ENCODE results near the gene NRAP.
"Not testable (repeated sequence)": the region's sequence is repeated elsewhere in the genome, so short reads cannot be mapped to it uniquely, and the experiment has no call there.

The NRAP gene

DNA sequence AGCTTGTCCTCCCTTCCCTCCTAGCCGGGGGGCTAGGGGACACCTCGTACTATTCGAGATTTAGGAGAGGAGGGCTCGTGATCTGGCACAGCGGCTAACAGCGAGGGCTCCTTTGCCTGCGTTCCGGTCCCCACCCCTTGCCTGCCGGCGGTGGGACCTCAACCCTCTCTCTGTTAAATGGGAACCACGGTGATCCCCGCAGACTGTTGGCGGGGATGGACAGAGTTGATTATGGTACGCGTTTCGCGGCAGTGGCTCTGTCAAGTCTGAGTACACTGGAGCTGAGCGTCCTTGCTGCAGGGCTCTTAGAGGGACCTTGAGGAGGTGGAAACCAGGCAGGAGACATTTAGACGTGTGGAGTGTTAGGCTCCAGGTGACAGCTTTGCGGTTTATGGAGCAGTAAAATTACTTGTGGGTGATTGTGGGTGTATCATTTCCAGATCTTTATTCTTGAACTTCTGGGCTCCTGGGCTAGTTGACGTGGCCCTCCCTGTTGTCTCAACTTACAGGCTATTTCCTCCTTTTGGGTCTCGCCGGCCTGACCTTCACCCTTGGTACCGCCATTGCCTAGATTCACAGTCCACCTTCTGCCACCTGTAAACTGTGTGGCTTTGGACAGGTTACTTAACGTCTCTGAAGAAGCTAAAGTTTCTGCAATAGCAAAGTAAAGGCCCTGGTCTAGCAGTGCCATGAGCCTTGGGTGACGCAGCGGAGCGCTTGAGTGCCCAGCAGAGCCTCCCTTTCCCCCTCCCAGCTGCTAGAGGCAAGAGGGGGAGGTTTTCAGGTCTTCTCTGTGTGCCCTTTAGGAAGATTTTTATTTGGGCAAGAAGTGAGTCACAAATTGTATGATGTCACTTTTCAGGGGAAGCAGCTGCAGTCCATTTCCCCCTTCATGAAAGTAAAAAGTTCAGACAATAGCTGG is 16.6 kb upstream of the NRAP start:
- DNase-seq (ENCODE audit: low read depth) = peak; percentile 17

DNA sequence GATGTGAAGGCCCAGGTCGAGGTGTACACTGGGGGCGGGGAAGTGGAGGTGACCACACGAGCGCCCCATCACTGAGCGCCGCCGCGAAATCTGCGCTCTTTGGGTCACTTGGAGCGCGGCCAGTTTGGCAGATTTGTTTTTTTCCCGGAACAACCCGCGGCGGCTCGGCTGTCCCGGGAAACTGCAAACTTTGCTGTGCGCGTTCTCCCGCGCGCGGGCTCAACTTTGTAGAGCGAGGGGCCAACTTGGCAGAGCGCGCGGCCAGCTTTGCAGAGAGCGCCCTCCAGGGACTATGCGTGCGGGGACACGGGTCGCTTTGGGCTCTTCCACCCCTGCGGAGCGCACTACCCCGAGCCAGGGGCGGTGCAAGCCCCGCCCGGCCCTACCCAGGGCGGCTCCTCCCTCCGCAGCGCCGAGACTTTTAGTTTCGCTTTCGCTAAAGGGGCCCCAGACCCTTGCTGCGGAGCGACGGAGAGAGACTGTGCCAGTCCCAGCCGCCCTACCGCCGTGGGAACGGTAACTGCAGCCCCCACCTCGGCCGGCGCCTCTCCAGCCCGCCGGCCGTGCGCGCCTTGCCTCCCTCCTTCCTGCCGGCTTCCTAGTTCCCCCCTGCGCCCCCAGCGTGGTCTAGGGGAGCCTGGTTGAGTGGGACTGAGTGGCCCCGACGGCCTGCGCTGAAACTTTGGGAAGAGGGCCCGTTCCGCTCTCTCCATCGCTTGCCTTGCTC is 15.8 kb upstream of the NRAP start, which contains the start of gene CASP7:
CASP7 (plus strand) TSS at position 450 of the 727 bp plus-strand sequence. CDS start 17,582 bp downstream, outside the sequence.
- peak; percentile 47 for DNase-seq (ENCODE audit: low read depth)

DNA sequence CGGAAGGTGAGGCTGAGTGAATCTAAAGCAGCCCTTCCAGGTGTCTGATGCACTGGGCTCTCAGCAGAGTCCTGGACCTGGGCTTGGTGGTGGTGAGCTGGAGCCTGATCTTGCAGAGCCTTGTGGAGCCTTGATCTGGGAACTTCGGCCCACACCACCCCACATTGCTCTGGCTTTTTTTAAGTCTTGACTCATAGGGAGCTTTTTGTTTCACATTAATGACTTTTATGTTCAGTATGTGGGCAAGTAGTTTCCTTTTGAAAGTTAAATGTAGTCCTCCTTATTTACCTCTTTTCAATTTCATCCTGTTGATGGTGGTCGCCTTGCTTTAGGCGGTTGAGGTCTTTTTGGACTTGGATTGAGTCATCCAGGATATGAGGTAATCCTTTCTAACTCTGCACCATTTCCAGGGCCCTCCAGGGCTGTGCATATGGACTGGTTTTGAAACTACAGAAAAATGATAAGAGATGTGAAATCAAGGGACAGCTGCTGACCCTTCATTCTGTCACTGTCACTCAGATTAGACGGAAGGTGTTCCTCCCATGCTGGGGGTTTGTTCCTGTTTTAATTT is 2.9 kb upstream of the NRAP start:
- no peak for DNase-seq (ENCODE audit: low read depth)

DNA sequence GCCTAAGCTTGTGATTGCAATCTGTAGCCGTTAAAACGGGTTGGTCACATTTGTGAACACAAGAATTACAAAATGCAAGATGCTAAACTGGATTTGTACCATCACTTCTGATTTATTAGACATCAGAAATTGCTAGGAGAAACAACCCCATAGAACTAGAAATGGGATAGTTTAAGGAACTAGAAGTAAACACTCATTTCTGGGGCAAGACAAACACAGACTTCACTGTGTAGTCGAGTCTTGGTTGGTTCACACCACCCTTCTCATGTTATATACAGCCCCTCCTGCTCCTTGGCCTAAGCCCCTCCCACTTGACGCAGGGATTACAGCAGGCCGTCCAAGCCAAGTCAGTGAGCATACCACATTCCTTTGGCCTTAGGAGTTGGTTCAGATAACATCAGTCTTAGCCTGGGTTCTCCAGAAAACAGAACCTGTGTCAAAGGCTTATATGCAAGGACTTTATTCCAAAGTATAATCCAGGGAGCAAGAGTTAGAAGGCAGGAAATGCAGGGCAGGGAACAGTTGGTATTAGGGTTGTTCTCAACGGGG is 2.0 kb upstream of the NRAP start:
- peak; percentile 37 for DNase-seq (ENCODE audit: low read depth)

DNA sequence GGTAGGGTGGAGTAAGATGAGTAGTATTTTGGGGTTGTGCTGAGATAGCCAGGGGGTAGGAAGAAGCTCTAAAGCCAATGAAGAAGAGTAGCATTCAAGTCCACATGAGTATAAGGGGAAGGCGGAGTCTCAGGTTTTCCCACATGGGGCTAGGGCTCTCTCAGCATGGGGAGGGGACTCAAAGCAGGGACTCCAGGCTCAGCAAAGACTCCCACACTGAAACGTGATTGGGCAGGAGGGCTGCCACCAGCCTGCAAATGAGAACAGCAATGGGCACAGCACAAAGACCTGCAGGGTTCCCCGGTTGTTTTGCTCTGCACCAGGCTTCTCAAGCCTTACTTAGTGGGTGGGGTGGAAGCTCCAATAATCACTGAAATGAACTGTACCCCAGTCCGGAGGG is 1.5 kb upstream of the NRAP start:
- DNase-seq (ENCODE audit: low read depth) = no peak

DNA sequence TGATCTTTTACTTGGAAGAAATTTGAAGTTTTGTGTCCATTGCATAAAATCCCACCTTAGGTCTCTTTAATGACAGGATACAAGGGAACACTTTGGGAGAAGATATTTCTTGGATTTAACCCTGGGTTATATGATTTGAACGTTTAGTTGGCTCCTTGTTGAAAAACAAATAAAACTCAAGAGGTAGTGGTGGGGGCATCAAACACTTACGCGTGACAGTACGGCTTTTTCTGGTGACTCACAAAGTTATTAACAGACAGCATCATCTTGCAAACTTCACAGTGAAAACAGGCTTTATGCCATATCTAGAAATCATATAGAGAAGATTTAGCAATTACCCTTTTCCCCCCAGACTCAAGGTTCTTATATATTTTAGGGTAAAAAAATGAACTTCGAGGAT is 699 bp downstream of the NRAP start:
- DNase-seq (ENCODE audit: low read depth) = no peak

DNA sequence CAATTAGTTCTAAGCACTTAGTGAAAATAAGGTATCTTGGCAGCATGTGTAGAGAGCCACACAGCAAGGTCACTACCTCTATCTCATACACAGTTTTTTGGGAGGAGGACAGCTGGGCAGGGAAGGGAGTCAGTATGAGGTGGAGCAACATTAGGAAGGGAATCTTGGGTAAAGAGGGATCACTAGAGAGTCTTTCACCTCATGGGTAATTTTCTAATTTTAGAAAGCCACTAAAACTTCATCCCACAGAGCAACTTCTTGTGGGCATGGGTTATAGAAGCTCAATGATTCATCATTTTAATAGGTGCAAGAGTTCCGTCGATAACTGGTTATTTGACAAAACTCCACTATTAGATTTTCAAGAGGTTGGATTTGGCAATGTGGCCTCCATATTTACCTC is 2.5 kb downstream of the NRAP start:
- no peak for DNase-seq (ENCODE audit: low read depth)

DNA sequence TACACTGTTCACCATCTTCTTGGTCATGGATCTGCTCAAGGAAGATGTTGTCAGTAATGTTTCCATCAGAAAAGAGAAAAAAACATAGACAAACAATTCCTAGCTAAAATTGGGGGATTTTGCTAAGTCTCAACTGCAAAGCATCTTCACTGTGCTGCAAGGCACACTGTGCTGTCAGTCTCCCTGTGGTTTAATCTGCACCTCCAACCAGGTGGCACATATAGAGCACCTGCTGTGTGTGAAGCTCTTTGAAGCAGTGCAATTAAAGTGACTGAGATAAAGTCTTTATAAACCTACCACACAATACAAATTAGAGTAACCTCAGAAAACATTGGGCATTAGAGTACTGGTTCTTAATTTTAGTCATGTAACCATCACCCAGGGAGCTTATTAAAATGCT is 6.3 kb downstream of the NRAP start:
- DNase-seq (ENCODE audit: low read depth) = no peak

DNA sequence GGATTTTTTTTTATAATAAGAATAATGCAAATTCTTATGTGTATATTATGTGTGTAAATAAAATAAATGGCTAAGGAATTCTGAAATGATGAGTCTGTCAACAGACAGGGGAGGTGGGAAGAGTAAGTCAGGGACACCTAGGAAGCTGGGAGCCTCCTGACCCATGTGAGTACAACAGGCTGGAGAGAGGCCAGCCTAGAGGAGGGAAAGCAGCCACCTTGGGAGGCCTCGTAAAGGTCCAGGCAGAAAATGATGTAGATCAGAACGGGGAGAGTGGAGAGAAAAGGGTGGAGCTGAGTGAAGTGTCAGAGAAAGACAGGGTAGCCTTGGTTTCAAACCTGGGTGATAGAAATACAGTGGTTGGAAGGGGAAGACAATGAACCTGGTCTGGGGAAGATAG is 6.9 kb downstream of the NRAP start:
- no peak for DNase-seq (ENCODE audit: low read depth)

DNA sequence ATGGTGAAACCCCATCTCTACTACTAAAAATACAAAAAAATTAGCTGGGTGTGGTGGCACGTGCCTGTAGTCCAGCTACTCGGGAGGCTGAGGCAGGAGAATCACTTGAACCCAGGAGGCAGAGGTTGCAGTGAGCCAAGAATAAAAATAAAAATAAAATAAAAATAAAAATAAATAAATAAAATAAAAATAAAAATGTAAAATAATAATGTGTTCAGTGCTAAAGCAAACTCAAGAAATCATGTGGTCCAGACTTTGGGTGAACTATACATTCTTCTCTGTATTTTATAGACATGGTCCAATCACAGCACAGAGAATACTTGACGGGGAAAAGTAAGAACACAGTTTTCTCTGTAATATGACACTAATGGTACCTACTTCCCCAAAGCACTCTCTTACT is 11.4 kb downstream of the NRAP start:
- not testable (repeated sequence) for DNase-seq (ENCODE audit: low read depth)

DNA sequence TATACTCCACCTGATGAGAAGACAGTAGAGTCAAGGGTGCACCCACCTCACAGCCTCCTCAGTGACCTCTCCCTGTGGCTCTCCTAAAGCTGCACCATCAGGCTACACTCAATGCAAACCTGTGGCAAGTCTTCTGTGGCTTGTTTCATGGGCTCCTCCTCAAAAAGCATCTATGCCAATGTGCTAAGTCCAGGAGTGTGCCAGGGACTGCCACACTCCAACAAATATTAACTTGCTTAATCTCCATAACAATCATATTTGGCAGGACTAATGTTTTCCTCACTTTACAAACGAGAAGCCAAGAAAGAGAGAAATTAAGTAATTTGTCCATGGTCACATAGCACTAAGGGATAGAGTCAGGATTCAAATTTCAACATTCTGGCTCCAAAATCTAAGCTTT is 11.9 kb downstream of the NRAP start:
- DNase-seq (ENCODE audit: low read depth) = no peak

DNA sequence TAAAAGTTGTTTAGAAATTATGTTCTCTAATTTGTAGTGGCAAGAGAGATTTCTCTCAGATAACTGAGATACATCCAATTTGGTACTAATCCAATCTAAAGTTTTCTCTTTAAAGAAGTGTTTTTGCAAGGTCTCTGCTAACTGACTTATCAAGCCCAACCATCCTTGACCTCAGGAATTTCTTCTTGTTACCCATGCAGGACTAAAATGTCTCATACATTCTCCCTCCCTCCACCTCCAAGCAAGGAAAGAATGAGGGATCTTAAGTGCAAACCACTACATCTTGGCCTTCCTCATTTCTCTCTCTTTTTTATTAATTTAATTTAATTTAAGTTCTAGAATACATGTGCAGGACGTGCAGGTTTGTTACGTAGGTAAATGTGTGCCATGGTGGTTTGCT is 12.8 kb downstream of the NRAP start:
- no peak for DNase-seq (ENCODE audit: low read depth)

DNA sequence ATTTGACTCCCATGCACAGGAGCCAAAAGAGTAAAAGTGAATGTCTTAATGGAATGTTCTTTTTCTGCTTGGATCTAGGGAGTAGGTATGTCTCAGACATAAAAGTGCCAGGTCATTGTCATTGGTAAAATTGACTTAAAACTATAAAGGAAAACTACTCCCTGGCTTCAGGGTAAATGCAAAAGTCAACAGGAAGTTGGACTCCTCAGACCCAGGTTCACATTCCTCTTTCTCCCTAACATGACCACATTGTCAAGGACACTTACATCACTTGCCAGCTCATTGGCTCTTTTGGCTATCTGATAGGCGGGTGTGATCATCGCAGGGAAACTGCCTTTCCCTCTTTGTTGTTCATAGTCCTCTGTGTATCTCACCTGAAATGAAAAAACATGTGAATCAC is 13.7 kb downstream of the NRAP start:
- no peak for DNase-seq (ENCODE audit: low read depth)

DNA sequence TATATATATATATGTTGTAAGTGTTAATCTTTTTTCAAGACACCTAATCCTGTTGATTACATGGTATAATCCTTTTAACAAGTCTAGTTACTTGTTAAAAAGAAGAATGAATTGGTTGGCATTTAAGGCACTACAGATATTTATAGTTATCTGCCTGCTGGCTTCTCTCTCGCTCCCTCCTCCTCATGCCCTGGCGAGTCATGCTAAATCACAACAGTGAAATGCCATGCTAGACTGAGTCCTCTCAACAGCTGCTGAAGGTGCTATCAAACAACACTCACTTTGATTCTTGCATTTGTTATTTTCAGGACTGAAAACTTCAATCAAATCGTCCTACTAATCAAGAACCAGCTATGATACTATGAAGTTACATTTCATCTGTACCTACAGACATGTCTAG is 15.4 kb downstream of the NRAP start:
- DNase-seq (ENCODE audit: low read depth) = no peak

DNA sequence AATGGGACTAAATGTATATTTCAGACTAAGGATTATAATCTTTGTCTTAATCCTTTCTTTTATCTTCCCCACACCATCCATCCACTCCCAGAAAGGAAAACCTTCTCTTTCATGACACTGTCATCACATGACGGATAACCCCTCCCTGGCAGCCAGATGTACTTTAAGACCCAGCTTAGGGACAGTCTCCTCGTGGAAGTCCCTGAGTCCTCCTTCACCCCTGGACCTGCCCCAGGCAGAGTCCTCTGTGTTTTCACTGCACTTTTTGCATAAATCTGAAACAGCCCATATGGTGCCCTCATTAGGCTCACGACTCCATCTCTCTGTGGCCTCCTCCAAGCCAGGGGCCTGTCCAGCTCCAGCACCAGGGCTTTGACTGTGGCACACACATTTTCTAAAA is 16.0 kb downstream of the NRAP start:
- DNase-seq (ENCODE audit: low read depth) = no peak

DNA sequence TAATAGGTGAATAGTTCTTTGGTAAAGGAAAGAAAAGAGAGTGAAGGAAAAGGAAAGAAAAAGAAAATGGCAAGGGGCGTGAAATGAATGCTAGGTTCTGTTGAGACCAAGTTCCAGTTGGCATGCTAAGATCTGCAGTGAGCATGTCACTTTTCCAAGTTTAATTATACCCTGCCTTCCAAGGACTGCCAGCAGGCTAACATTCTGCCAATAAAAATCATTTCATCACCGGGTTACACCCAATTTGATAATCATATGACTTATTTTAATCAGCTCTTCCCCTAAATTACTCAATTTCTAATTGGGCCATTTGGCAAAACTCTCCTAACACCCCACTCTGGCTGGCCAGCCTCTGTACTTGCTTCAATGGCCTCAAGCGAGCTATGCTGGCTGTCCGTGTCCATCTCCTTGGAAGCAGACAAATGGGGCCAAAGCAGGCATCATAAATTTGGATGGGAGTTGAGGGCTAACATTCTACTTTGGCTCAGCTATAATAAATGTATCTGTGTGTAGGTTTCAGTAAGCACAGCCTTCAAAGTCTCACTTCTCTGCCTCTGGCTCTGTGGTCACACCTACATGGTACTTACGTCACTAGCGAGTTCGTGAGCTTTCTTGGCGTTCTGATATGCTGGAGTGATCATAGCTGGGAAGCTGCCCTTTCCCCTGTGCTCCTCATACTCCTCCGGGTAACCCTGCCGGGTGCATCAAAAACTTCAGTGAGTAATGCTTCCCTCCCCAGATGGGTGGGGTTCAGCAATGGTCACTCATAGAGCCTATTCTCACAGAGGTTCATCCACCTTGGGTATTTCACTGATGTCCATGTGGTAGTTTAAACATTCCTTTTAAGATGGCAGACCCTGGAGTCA is 17.3 kb downstream of the NRAP start:
- DNase-seq (ENCODE audit: low read depth) = no peak

DNA sequence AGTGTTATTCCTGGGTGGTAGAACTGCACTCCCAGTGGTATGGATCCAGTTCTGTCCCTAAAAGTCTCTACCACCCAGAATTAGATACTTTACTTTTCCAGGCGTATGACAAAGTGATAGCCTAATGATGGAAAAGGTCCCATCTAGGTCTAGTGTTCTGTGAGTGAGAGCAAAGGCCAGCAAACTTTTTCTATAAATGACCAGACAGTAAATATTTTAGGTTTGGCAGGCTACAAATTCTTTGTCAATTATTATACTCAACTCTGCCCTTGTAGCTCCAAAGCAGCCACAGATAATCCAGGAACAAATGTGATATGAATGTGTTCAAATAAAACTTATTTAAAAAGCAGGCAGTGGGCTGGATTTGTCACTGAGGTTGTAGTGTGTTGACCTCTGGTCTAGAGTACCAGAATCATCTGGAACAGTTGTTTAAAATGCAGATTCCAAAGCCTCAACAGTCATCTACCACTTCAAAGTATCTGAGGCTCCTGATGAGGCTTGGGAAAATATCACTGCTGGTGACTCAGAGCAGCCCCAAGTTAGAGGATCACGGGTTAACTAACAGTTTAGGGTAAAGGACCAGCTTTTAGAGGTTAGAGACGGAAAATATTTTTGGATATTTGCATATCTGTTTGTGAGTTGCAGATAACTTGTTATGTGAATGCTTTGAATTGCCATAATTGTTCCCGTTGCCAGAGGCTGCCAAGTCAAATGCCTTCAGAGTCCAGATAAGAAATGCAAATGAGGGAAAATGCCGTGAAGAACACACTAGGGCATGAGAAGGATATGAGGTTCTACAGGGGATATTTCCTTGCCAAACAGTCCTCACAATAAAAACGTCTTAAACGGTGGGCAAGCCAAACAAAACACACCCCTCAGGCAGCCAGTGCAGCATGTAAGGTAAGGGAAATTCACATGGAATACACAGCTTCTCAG is 19.4 kb downstream of the NRAP start:
- DNase-seq (ENCODE audit: low read depth) = no peak

DNA sequence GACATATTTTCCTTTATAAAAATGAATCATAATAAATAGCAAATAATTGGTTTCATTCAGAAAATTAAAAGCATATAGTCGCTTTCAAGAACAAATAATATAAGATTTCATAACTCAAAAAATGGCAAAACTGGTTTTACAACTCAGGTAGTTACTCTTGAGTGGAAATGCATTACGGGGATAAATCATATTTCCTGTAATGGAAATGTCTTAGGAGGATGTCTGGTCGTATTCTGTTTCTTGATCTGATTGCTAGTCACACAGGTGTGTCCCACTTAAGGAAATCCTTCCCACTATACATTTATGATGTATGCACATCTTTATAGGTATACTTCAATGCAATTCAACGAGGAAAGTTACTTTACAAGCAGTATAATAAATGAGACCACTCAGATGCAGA is 20.7 kb downstream of the NRAP start:
- no peak for DNase-seq (ENCODE audit: low read depth)

DNA sequence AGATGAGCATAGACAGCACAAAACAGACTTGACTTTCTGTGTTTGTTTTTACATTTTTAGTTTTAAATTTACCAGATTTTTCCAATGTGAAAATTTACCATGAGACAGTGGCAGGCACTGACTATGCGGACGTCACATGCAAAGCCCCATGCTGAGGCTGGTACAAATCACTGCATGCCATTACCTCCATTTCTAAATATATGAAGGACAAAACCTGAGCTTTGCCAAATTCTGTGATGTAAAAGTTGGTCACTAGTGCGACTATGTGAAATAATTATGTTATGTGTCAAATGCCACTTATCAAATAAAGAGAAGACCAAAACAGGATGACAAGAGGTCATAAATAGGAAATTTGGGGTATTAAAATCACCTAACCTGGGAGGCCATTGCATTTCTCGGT is 22.1 kb downstream of the NRAP start:
- DNase-seq (ENCODE audit: low read depth) = no peak

DNA sequence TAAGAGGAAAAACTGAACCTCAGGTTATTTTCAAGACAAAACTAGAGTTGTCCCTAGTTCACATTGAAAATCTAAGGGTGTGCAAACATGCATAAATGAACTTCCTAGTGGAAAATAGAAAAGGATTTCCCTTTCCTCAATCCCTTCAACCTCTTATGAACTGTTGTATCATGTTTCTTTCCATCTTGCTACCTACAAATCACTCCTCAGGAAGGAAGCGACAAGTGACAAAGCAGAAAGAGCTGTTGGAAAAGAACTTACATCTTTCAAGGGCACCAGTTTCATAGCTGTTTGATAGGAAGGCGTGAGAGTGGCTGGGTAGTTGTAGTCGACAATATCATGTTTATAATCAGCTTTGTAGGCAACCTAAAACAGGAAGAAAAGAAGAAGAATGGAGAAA is 23.9 kb downstream of the NRAP start:
- DNase-seq (ENCODE audit: low read depth) = no peak
